B cell (primary cell): Measurements from ENCODE around the gene GNA12.

Source experiments
- CTCF ChIP-seq: fragments of 200-600 bp; IDR thresholded peaks from one replicate; pipeline ENCODE4 v1.8.0; 2022; ENCODE audit warnings: antibody characterized with exemption, mild to moderate bottlenecking
- EZH2 ChIP-seq: IDR thresholded peaks from 2 replicates; pipeline ENCODE4 v1.6.1; 2012; ENCODE audit warnings: borderline replicate concordance, low read depth, mild to moderate bottlenecking, moderate library complexity, low read length; ENCODE audit not compliant: insufficient read depth, poor library complexity, severe bottlenecking

GRCh38 chr7:2818653-2819052 is 25.5 kb downstream of the GNA12 start:
- TF ChIP-seq CTCF (no peak), EZH2 (no peak)
